DND-41 (cell line): ENCODE measurements around the gene YTHDC2.

ENCODE experiments used
- CTCF ChIP-seq: IDR thresholded peaks from 2 replicates; pipeline ENCODE4 v1.5.1; 2012; ENCODE audit warnings: borderline replicate concordance, low read length, moderate library complexity, mild to moderate bottlenecking; ENCODE audit not compliant: poor library complexity, severe bottlenecking; ENCODE audit errors: extremely low read depth
- EZH2 ChIP-seq: IDR thresholded peaks from 3 replicates; pipeline ENCODE4 v1.6.1; 2012; ENCODE audit warnings: borderline replicate concordance, low read depth, mild to moderate bottlenecking, moderate library complexity, low read length, inconsistent platforms; ENCODE audit not compliant: severe bottlenecking

DNA sequence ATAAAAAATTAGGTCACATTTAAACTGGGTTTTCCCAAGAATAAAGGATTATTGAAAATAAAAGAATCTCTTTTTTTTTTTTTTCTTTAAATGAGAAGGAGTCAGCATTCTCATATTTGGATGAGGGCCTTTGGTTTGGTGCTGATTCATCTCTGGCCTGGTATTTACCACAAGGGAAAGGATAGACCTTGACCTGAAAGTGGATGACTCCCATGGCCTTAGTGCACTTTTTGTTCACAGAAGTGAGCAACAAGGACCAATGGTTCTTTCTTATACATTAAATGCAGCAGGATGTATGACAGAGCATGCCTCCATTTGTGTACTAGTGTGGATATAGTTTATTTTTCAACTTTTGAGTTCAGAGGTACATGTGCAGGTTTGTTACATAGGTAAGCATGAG is 6.9 kb downstream of the YTHDC2 start:
- TF ChIP-seq CTCF (no peak), EZH2 (no peak)
